GM18870 (cell line): ENCODE results near the gene GSK3B.
A peak's percentile ranks its signal among the peaks of the same experiment; 100 is the strongest.
"Not testable (repeated sequence)": the region's sequence is repeated elsewhere in the genome, so short reads cannot be mapped to it uniquely, and the experiment has no call there.

Source experiments
- ATAC-seq: cut with Tn5 transposase; IDR thresholded peaks from one replicate; pipeline ENCODE4 v1.9.1; 2021; ENCODE audit warnings: moderate library complexity; ENCODE audit not compliant: unreplicated experiment

The GSK3B gene

DNA sequence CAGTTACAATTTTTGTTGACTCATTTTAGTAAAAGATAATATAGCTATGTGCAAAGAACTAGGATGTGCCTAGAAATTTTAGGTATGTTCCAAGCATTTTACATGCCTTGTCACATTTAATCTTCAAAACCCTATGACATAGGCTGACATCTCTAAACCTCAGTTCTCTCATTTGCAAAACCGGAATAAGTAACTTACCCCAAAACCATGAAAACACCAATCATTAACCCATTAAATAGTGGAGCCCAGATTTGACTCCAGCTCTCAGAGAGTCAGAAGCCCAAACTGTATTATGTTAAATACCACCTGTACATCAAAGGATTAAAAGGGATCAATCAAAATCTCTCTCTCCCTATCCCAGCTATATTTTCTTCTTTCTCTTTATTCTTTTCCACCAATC is 36.6 kb downstream of the GSK3B start:
- ATAC-seq = peak; percentile 81

GRCh38 chr3:120057029-120057428 is 37.2 kb downstream of the GSK3B start:
- ATAC-seq = no peak

DNA sequence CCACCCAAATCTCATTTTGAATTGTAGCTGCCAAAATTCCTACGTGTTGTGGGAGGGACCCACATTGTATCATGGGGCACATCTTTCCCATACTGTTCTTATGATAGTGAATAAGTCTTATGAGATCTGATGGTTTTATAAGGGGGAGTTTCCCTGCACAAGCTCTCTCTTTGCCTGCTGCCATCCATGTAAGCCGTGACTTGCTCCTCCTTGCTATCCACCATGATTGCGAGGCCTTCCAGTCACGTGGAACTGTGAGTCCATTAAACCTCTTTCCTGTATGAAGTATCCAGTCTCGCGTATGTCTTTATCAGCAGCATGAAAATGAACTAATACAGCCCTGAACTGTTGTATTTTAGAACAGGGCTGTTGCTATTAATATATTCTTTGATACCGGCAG is 40.6 kb downstream of the GSK3B start:
- not testable (repeated sequence) for ATAC-seq

DNA sequence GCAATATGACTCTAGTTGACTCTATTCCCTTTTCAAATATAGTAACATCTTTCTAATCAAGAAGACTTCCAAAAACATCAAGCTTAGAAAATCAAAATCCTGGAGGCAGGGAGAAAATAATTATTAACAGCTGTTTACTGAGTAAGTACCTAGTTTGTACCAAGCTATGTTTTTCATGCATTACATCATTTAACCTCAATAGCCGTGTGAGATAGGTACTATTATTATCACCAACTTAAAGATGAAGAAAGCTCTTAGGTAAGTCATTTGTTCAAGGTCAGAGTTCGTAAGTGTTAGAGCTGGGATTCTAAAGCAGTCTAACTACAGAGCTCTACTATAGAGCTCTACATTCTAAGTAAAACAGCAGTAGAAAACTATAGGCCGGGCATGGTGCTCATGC is 41.6 kb downstream of the GSK3B start:
- ATAC-seq = peak; percentile 29

DNA sequence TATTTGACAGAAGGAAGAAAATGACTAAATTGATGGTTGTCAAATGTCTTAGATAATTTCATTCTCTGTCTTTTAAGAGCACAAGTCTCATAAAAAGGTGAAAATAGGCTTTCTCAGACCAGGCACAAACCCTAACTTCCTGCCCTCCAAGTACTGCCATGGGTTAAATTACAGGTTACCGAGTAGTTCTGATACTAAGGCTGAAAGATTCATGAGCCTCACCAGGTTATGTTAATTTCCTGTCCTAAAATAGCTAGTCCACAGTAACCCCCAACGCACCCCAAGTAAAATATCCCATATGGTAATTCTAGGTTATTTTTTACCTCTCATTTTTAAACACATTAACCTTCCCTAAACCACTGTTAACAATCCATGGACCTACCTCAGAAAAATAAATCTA is 42.0 kb downstream of the GSK3B start:
- peak; percentile 87 for ATAC-seq

GRCh38 chr3:120051570-120051969 is 42.7 kb downstream of the GSK3B start:
- not testable (repeated sequence) for ATAC-seq

DNA sequence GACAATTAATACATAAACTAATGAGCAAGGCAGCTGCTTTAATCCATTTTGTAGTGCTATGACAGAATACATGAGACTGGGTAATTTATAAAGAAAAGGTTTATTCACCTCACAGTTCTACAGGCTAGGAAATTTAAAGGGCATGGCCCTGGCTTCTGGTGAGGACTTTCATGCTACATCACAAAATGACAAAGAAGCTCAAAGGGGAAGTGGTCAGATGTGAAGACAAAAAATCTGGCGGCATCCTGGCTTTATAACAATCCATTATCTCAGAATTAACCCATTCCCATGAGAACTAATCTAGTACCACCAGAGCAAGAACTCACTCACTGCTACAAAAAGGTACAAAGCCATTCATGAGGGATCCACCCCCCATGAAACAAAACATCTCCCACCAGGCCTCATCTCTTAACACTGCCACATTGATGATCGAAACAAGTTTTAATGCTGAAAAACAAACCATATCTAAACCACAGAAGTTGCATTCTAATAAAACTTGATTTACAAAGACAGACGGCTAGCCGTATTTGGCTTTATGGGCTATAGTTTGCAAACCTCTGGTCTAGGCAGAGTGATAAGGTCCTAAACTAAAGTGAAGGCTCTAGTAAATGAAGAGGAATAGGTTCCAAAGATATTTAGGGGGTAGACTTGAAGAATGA is 44.2 kb downstream of the GSK3B start:
- no peak for ATAC-seq

- ATAC-seq = no peak
Observed at GRCh38 chr3:120049072-120049471, 45.2 kb downstream of the GSK3B start.

- ATAC-seq = no peak
Observed at GRCh38 chr3:120048355-120049041, 45.7 kb downstream of the GSK3B start.

GRCh38 chr3:120047686-120048085 is 46.6 kb downstream of the GSK3B start:
- no peak for ATAC-seq

- no peak for ATAC-seq
Observed at GRCh38 chr3:120040813-120041377, 53.4 kb downstream of the GSK3B start.

GRCh38 chr3:120039642-120040610 is 54.3 kb downstream of the GSK3B start:
- no peak for ATAC-seq

- ATAC-seq = no peak
Observed at GRCh38 chr3:120033596-120033995, 60.7 kb downstream of the GSK3B start.

DNA sequence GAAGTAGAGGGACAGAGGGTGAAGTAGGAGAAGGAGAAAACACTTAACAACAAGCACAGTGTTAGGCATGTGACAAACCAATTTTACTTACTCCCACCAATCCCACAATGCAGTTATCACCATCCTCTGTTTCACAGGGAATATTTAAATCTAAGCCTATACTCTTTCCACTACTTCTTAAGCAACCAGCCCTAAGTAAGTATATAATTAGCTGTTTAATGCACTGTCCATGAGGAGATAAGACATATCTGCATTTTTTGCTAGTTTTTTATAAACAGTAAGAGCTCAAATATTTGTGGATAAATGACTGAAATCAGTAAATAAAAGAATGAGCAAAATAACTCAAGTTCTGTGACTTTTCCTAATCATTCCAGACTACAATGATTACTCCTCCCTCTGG is 62.7 kb downstream of the GSK3B start:
- no peak for ATAC-seq

- ATAC-seq = no peak
Observed at GRCh38 chr3:120029749-120030148, 64.5 kb downstream of the GSK3B start.

DNA sequence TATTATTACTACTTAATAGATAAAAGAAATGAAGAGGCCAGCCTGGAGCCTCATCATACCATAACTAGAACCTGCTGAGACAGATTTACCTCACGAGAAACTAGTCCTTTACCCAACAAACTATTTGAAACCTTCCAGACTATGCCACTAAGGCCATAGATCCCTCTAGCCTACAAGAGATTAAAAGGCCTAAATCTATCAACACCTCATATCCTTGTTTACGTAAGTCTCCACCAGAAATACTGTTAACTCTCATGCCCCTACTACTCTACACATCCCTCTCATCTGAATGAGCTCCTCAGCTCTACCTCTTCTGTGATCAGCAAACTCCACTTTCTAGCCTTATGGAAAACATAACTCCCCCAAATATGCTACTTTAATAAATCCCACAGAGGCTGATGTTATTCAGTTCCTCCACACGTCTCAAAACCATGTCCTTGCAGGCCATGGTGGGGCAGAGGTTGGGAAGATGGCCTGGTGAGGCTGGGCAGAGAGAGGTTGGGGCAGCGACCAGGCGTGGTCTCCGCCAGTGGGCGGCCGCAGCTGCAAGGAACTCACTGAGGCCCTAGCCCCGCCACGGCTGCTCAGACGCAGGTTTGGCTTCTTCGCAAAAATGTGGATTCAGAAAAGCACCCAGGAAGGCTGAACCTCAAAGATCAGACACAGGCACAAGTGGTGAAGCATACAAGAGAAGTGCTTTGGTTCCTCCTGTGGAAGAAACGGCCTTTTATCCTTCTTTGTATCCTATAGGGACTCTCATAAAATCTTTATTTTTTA is 65.8 kb downstream of the GSK3B start:
- ATAC-seq = no peak

DNA sequence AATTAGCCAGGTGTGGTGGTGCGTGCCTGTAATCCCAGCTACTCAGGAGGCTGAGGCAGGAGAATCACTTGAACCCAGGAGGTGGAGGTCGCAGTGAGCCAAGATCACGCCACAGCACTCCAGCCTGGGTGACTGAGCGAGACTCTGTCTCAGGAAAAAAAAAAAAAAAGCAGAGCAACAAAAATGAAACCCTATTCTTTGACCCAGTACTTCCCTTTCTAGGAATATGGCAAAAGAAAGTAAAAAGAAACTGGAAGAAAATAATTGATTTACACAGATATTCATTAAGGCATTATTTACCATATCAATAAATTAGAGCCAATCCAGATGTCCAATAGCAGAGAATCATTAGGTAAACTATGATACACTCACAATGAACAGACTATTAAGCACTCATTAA is 67.0 kb downstream of the GSK3B start:
- no peak for ATAC-seq

- no peak for ATAC-seq
Observed at GRCh38 chr3:120025520-120025919, 68.7 kb downstream of the GSK3B start.

- ATAC-seq = no peak
Observed at GRCh38 chr3:120024103-120024502, 70.1 kb downstream of the GSK3B start.

GRCh38 chr3:120022729-120023128 is 71.5 kb downstream of the GSK3B start:
- ATAC-seq = no peak
